CD4-positive, alpha-beta T cell (primary cell): ENCODE measurements around the gene ARHGAP6. TPM values are rescaled to one million over a fixed set of nuclear protein-coding genes. Genes with fewer than 3 reads are reported as not detected.

Source experiments
- ATAC-seq: fragments of 200-7000 bp; cut with Tn5 transposase; one replicate; pipeline ENCODE4 v1.10.0; 2022; ENCODE audit warnings: mild to moderate bottlenecking; ENCODE audit not compliant: poor library complexity
- CTCF ChIA-PET: fragments of 350-600 bp; sonication (Branson Sonifier 250); formaldehyde crosslinking; loops from one replicate; lab custom pipeline; 2021; ENCODE audit warnings: antibody characterized with exemption, inconsistent platforms; lab: Charles Lee
- POLR2A ChIA-PET: fragments of 350-600 bp; sonication (Branson Sonifier 250); formaldehyde crosslinking; loops from one replicate; lab custom pipeline; 2021; ENCODE audit warnings: antibody characterized with exemption, inconsistent platforms; lab: Charles Lee
- DNase-seq, 14 experiments: peaks; one replicate each; pipeline ENCODE4 v3.0.0-alpha.2; 2013 to 2020; ENCODE audit warnings: mixed read lengths in 2 of 14
- H3K27ac ChIP-seq, 2 donors: one replicate each; pipeline versions ENCODE4 v1.5.1 to v1.7.0; 2013; ENCODE audit warnings: low read length in 2 of 2, low read depth in 1 of 2, mild to moderate bottlenecking in 1 of 2
- H3K27me3 ChIP-seq, 2 experiments: 1 replicate in 1 of 2; 2 replicates in 1 of 2; pipeline versions ENCODE4 v1.6.1 to v1.7.0; 2013; ENCODE audit warnings: low read length in 2 of 2, control low read depth in 1 of 2, mild to moderate bottlenecking in 1 of 2, moderate library complexity in 1 of 2; ENCODE audit not compliant: insufficient read depth in 2 of 2, control insufficient read depth in 1 of 2
- H3K36me3 ChIP-seq: one replicate; pipeline ENCODE4 v1.6.1; 2013; ENCODE audit warnings: low read length, control low read depth; ENCODE audit not compliant: insufficient read depth
- H3K4me1 ChIP-seq: one replicate; pipeline ENCODE4 v1.6.1; 2013; ENCODE audit warnings: low read length, control low read depth; ENCODE audit not compliant: insufficient read depth
- H3K4me3 ChIP-seq: one replicate; pipeline ENCODE4 v1.5.1; 2013; ENCODE audit warnings: mild to moderate bottlenecking, low read length, moderate library complexity
- H3K9me3 ChIP-seq, 2 experiments: 1 replicate in 1 of 2; 2 replicates in 1 of 2; pipeline versions ENCODE4 v1.6.1 to v1.7.0; 2013; ENCODE audit warnings: low read length in 2 of 2, mild to moderate bottlenecking in 2 of 2, control low read depth in 1 of 2, moderate library complexity in 1 of 2; ENCODE audit not compliant: control insufficient read depth in 1 of 2, insufficient read depth in 1 of 2
- H3K27ac Mint-ChIP-seq: one replicate; pipeline ENCODE4 v1.8.0; 2020; ENCODE audit warnings: mixed read lengths
- H3K27me3 Mint-ChIP-seq: one replicate; pipeline ENCODE4 v1.8.0; 2021; ENCODE audit warnings: mixed read lengths
- H3K36me3 Mint-ChIP-seq: one replicate; pipeline ENCODE4 v1.8.0; 2021; ENCODE audit warnings: low read depth, mixed read lengths
- H3K4me1 Mint-ChIP-seq: one replicate; pipeline ENCODE4 v1.8.0; 2021; ENCODE audit warnings: low read depth, mixed read lengths
- H3K4me3 Mint-ChIP-seq: one replicate; pipeline ENCODE4 v1.8.0; 2020; ENCODE audit warnings: mild to moderate bottlenecking, mixed read lengths
- H3K9me3 Mint-ChIP-seq: one replicate; pipeline ENCODE4 v1.8.0; 2020; ENCODE audit warnings: mixed read lengths
- intact Hi-C, 2 experiments: fragments of 100-400 bp; cut with DNase I in 1 of 2; cut with micrococcal nuclease in 1 of 2; formaldehyde crosslinking; loops; one replicate each; pipeline versions ENCODE4 v1.15.1 to v1.9.0; 2023 to 2025; cut with DNase I, micrococcal nuclease
- total RNA-seq, 174 experiments: library from RNA in 2 of 174; stranded (reverse) in 2 of 174; gene quantifications; one replicate each; pipeline ENCODE4 v1.2.3 and lab custom pipeline; 2021 to 2026
- TF ChIP-seq, protein P1 (sequence below): fragments of 200-600 bp; IDR thresholded peaks from one replicate; pipeline ENCODE4 v1.8.0; 2022; ENCODE audit warnings: antibody characterized with exemption, mild to moderate bottlenecking

The ARHGAP6 gene
- total RNA-seq, 2 experiments from 2014 or later: not detected

DNA sequence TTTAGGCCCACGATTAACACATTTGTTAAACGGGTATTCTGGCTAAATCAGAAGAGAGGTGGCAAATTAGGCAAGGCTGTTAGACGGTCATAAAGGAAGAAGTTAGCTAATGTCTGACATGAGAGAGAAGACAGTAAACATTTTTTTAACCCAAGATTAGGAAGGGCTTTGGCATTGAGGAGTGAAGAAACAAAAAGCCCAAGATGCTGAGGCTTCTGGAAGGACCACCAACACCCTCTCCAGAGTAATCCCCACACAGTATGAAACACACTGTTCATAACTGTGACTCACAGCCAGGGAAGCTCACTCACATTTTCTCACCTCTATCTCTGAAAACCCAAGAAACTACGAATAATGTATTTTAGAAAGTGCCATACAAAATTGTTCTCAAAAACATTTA lies 244.9 kb downstream of the ARHGAP6 start:
- intact Hi-C loops: no loop called here
- TF ChIP-seq, protein P1, sequence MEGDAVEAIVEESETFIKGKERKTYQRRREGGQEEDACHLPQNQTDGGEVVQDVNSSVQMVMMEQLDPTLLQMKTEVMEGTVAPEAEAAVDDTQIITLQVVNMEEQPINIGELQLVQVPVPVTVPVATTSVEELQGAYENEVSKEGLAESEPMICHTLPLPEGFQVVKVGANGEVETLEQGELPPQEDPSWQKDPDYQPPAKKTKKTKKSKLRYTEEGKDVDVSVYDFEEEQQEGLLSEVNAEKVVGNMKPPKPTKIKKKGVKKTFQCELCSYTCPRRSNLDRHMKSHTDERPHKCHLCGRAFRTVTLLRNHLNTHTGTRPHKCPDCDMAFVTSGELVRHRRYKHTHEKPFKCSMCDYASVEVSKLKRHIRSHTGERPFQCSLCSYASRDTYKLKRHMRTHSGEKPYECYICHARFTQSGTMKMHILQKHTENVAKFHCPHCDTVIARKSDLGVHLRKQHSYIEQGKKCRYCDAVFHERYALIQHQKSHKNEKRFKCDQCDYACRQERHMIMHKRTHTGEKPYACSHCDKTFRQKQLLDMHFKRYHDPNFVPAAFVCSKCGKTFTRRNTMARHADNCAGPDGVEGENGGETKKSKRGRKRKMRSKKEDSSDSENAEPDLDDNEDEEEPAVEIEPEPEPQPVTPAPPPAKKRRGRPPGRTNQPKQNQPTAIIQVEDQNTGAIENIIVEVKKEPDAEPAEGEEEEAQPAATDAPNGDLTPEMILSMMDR: no peak
- Mint-ChIP-seq H3K27me3 (peaks cover 9% of the 10 kb centered on the region), H3K9me3 (no peaks in the 10 kb centered on the region), H3K36me3 (no peaks in the 10 kb centered on the region), H3K27ac (no peak overlapping the region), H3K4me3 (no peak overlapping the region), H3K4me1 (no peaks in the 10 kb centered on the region)
- ChIA-PET POLR2A (no interaction called here), CTCF (no interaction called here)
- no peak for ATAC-seq
- Histone ChIP-seq H3K9me3 (no peaks in the 10 kb centered on the region), H3K36me3 (no peaks in the 10 kb centered on the region), H3K27me3 (no peaks in the 10 kb centered on the region), H3K4me1 (no peaks in the 10 kb centered on the region), H3K4me3 (no peak overlapping the region), H3K27ac (no peak overlapping the region)
- DNase-seq: no peak

DNA sequence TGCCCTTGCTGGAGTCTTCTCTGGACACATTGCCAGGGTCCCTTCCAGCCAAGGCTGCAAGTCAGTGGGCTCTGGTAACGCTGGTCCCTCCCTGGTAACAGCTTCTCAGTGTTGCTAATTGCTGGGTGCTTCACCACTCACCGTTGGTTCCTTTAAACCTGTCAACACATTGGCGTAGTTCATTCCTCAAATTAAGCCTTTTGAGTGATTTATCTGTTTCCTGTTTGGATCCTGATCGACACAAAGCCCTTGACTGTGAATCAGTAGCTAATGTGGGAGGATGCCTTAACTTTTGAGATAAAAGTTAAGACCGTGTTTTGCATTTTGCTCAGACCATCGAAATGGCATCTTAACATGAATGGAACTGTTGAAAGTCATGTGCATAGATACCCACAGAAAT lies 246.6 kb downstream of the ARHGAP6 start:
- Mint-ChIP-seq H3K27me3 (no peaks in the 10 kb centered on the region), H3K4me3 (no peak overlapping the region), H3K27ac (no peak overlapping the region), H3K36me3 (no peaks in the 10 kb centered on the region), H3K9me3 (no peaks in the 10 kb centered on the region), H3K4me1 (no peaks in the 10 kb centered on the region)
- TF ChIP-seq, protein P1: no peak
- DNase-seq: no peak
- Histone ChIP-seq H3K4me1 (no peaks in the 10 kb centered on the region), H3K4me3 (no peak overlapping the region), H3K27me3 (no peaks in the 10 kb centered on the region), H3K27ac (no peak overlapping the region), H3K36me3 (no peaks in the 10 kb centered on the region), H3K9me3 (no peaks in the 10 kb centered on the region)
- ChIA-PET POLR2A (no interaction called here), CTCF (no interaction called here)
- intact Hi-C loops: no loop called here
- ATAC-seq: no peak

DNA sequence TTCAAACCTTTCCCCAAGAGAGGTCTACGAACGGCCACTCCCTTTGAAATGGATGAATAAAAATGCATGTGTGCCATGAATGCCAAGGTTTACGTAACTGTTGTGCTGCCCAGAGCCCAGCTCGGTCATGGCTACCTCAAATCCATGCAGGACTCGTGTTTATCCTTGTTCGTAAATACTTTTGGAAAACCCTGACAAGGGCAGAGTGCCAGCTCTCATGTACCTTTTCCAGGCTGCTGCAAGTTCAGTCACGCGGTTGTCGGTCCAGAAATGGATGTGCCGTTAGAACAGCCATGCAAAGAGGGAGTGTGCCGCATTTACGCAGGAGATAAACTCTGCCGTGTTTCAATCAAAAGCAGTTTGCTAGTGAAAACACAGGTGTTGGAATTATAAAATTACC lies 249.1 kb downstream of the ARHGAP6 start:
- no peak for ATAC-seq
- H3K27ac Mint-ChIP-seq: no peak overlapping the region
- Histone ChIP-seq H3K27ac (no peak overlapping the region), H3K9me3 (no peaks in the 10 kb centered on the region), H3K36me3 (no peaks in the 10 kb centered on the region), H3K4me3 (no peak overlapping the region), H3K4me1 (no peaks in the 10 kb centered on the region), H3K27me3 (no peaks in the 10 kb centered on the region)
- no peak overlapping the region for H3K4me3 Mint-ChIP-seq
- no peaks in the 10 kb centered on the region for H3K4me1 Mint-ChIP-seq
- no peaks in the 10 kb centered on the region for H3K36me3 Mint-ChIP-seq
- POLR2A ChIA-PET: no interaction called here
- DNase-seq: no peak
- H3K9me3 Mint-ChIP-seq: no peaks in the 10 kb centered on the region
- TF ChIP-seq, protein P1: no peak
- no peaks in the 10 kb centered on the region for H3K27me3 Mint-ChIP-seq
- CTCF ChIA-PET: no interaction called here
- intact Hi-C loops: no loop called here
